Neural progenitor cell (in vitro differentiated cells): ENCODE results near the gene NRG3. TPM values are rescaled to one million over a fixed set of nuclear protein-coding genes. Genes with fewer than 3 reads are reported as not detected.
"Not testable (repeated sequence)": the region's sequence is repeated elsewhere in the genome, so short reads cannot be mapped to it uniquely, and the experiment has no call there.

ENCODE experiments used
- DNase-seq: peaks from one replicate; pipeline ENCODE4 v3.0.0-alpha.2; 2016; ENCODE audit warnings: low spot score
- H2AFZ ChIP-seq: fragments of 200-600 bp; sonication (generic); replicated peaks from 2 replicates; pipeline ENCODE4 v1.6.1; 2016; ENCODE audit warnings: antibody characterized with exemption
- H3F3A ChIP-seq: fragments of 200-600 bp; sonication (generic); 2 replicates; pipeline ENCODE4 v1.6.1; 2016; ENCODE audit warnings: antibody characterized with exemption, low read depth
- H3K27ac ChIP-seq: fragments of 200-600 bp; sonication (generic); 2 replicates; pipeline ENCODE4 v1.5.1; 2016; ENCODE audit warnings: mild to moderate bottlenecking
- H3K27me3 ChIP-seq: fragments of 200-600 bp; sonication (generic); 2 replicates; pipeline ENCODE4 v1.6.1; 2016; ENCODE audit warnings: mild to moderate bottlenecking, moderate library complexity
- H3K36me3 ChIP-seq: fragments of 200-600 bp; sonication (generic); 2 replicates; pipeline ENCODE4 v1.5.1; 2016
- H3K4me1 ChIP-seq: fragments of 200-600 bp; sonication (generic); 2 replicates; pipeline ENCODE4 v1.6.1; 2016; ENCODE audit warnings: mixed run types
- H3K4me2 ChIP-seq: fragments of 200-600 bp; sonication (generic); 2 replicates; pipeline ENCODE4 v1.6.1; 2016
- H3K4me3 ChIP-seq: fragments of 200-600 bp; sonication (generic); 2 replicates; pipeline ENCODE4 v1.5.1; 2016
- H3K79me2 ChIP-seq: fragments of 200-600 bp; sonication (generic); 2 replicates; pipeline ENCODE4 v1.6.1; 2016; ENCODE audit warnings: low read depth
- H3K9ac ChIP-seq: fragments of 200-600 bp; sonication (generic); 2 replicates; pipeline ENCODE4 v1.6.1; 2016
- H3K9me3 ChIP-seq: fragments of 200-600 bp; sonication (generic); 2 replicates; pipeline ENCODE4 v1.5.1; 2016; ENCODE audit warnings: low read depth
- H4K20me1 ChIP-seq: fragments of 200-600 bp; sonication (generic); 2 replicates; pipeline ENCODE4 v1.6.1; 2016; ENCODE audit warnings: low read depth
- H3K27ac Mint-ChIP-seq: 3 replicates; pipeline ENCODE4 v1.8.0; 2021; ENCODE audit warnings: mixed read lengths
- H3K27me3 Mint-ChIP-seq: 2 replicates; pipeline ENCODE4 v1.8.0; 2022; ENCODE audit warnings: low read depth, mild to moderate bottlenecking, inconsistent platforms, moderate library complexity, mixed read lengths; ENCODE audit not compliant: insufficient read depth
- H3K36me3 Mint-ChIP-seq: 3 replicates; pipeline ENCODE4 v1.8.0; 2021; ENCODE audit warnings: mixed read lengths
- H3K4me1 Mint-ChIP-seq: 3 replicates; pipeline ENCODE4 v1.8.0; 2021; ENCODE audit warnings: mixed read lengths
- H3K4me3 Mint-ChIP-seq: 3 replicates; pipeline ENCODE4 v1.8.0; 2021; ENCODE audit warnings: mild to moderate bottlenecking, moderate library complexity, mixed read lengths
- H3K9me3 Mint-ChIP-seq: 3 replicates; pipeline ENCODE4 v1.8.0; 2020; ENCODE audit warnings: mixed read lengths
- EZH2 ChIP-seq: fragments of 200-600 bp; sonication (generic); IDR thresholded peaks from 2 replicates; pipeline ENCODE4 v1.6.1; 2017; ENCODE audit warnings: antibody characterized with exemption, mild to moderate bottlenecking, moderate library complexity
- EZH2phosphoT487 ChIP-seq: fragments of 200-600 bp; sonication (generic); IDR thresholded peaks from 2 replicates; pipeline ENCODE4 v1.6.1; 2017; ENCODE audit warnings: antibody characterized with exemption
- total RNA-seq: library from RNA; depleted of rRNA; stranded (reverse); fragments of >200 nt; gene quantifications from 2 replicates; pipeline ENCODE4 v1.2.3, GENCODE V29; 2015; ENCODE audit warnings: low replicate concordance
- TF ChIP-seq, protein P1 (sequence below): fragments of 200-600 bp; sonication (generic); IDR thresholded peaks from 2 replicates; pipeline ENCODE4 v1.5.1; 2017; ENCODE audit warnings: antibody characterized with exemption, mild to moderate bottlenecking

Gene NRG3
- total RNA-seq, 1 donor from 2014 or later, result 1.9 TPM

DNA sequence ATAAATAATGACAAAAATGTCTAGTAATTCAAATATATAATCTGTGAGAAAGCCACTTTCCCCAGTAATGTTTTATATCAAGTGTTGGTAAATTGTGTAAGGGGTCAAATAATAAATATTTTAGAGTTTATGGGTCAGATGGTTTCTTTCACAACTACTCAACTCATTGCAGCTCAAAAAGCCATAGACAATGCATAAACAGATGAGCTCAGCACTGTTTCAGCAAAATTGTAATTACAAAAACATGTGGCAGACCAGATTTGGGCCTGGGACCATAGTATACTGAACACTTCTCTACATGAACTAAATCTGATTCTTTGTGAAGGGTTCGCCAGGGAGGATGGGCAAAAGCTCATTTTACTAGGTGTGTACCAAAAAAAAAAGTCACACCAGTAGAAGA is 460.8 kb downstream of the NRG3 start:
- H3K4me1 ChIP-seq, result no peaks in the 10 kb centered on the region
- H3K36me3 Mint-ChIP-seq, result no peaks in the 10 kb centered on the region

DNA sequence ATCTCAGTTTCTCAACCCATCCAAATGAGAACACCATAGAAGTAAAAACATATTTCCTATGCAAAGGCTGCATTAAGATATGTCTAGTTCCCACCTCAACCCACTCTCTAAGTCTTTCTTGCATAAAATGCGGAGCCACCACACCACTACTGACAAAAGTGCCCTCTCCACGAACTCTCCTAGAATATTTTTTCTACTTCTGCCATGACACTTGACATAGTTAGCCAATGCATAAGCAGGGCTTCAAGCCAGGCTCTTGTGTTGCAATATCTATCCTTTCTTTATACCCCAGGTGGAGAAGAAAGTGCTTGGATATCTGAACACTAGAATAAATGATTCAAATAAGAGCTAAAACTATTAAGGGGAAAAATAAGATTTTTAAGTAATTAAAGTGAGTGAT is 465.2 kb downstream of the NRG3 start:
- H3K4me1 ChIP-seq, result no peaks in the 10 kb centered on the region
- H3K4me3 Mint-ChIP-seq, result no peak overlapping the region
- no peak overlapping the region for H3K4me2 ChIP-seq
- H3K36me3 ChIP-seq, result no peaks in the 10 kb centered on the region
- no peaks in the 10 kb centered on the region for H3K27me3 ChIP-seq
- H3K27me3 Mint-ChIP-seq, result peaks cover 2% of the 10 kb centered on the region
- DNase-seq, result no peak
- H3F3A ChIP-seq, result no peaks in the 10 kb centered on the region
- TF ChIP-seq EZH2phosphoT487 (no peak), EZH2 (no peak)
- TF ChIP-seq, protein P1, sequence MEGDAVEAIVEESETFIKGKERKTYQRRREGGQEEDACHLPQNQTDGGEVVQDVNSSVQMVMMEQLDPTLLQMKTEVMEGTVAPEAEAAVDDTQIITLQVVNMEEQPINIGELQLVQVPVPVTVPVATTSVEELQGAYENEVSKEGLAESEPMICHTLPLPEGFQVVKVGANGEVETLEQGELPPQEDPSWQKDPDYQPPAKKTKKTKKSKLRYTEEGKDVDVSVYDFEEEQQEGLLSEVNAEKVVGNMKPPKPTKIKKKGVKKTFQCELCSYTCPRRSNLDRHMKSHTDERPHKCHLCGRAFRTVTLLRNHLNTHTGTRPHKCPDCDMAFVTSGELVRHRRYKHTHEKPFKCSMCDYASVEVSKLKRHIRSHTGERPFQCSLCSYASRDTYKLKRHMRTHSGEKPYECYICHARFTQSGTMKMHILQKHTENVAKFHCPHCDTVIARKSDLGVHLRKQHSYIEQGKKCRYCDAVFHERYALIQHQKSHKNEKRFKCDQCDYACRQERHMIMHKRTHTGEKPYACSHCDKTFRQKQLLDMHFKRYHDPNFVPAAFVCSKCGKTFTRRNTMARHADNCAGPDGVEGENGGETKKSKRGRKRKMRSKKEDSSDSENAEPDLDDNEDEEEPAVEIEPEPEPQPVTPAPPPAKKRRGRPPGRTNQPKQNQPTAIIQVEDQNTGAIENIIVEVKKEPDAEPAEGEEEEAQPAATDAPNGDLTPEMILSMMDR, result no peak
- no peaks in the 10 kb centered on the region for H3K79me2 ChIP-seq
- H3K9ac ChIP-seq, result no peak overlapping the region
- H3K27ac Mint-ChIP-seq, result no peak overlapping the region
- H3K27ac ChIP-seq, result no peak overlapping the region
- H3K36me3 Mint-ChIP-seq, result no peaks in the 10 kb centered on the region
- H3K4me1 Mint-ChIP-seq, result no peaks in the 10 kb centered on the region
- H3K9me3 Mint-ChIP-seq, result no peaks in the 10 kb centered on the region
- H3K9me3 ChIP-seq, result no peaks in the 10 kb centered on the region
- H2AFZ ChIP-seq, result no peak overlapping the region
- no peaks in the 10 kb centered on the region for H4K20me1 ChIP-seq
- H3K4me3 ChIP-seq, result no peak overlapping the region

More for the DNA sequence above, 460.8 kb downstream of the NRG3 start:
- Mint-ChIP-seq H3K27ac (no peak overlapping the region), H3K9me3 (no peaks in the 10 kb centered on the region), H3K4me3 (no peak overlapping the region), H3K4me1 (no peaks in the 10 kb centered on the region), H3K27me3 (peaks cover 2% of the 10 kb centered on the region)
- H3K79me2 ChIP-seq, result no peaks in the 10 kb centered on the region
- H3K27me3 ChIP-seq, result no peaks in the 10 kb centered on the region
- H3K9me3 ChIP-seq, result no peaks in the 10 kb centered on the region
- H4K20me1 ChIP-seq, result no peaks in the 10 kb centered on the region
- no peak overlapping the region for H2AFZ ChIP-seq
- DNase-seq, result no peak
- no peaks in the 10 kb centered on the region for H3K36me3 ChIP-seq
- TF ChIP-seq EZH2phosphoT487, result no peak
- TF ChIP-seq, protein P1, result no peak
- no peak for TF ChIP-seq EZH2
- no peak overlapping the region for H3K27ac ChIP-seq
- H3K4me2 ChIP-seq, result no peak overlapping the region
- no peaks in the 10 kb centered on the region for H3F3A ChIP-seq
- H3K4me3 ChIP-seq, result no peak overlapping the region
- no peak overlapping the region for H3K9ac ChIP-seq

DNA sequence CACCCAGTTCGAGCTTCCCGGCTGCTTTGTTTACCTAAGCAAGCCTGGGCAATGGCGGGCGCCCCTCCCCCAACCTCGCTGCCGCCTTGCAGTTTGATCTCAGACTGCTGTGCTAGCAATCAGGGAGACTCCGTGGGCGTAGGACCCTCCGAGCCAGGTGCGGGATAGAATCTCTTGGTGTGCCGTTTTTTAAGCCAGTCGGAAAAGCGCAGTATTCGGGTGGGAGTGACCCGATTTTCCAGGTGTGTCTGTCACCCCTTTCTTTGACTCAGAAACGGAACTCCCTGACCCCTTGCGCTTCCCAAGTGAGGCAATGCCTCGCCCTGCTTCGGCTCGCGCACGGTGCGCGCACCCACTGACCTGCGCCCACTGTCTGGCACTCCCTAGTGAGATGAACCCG is 474.6 kb downstream of the NRG3 start:
- not testable (repeated sequence) for H3K79me2 ChIP-seq, H3K9me3 ChIP-seq, H3F3A ChIP-seq, H3K27me3 Mint-ChIP-seq, H3K36me3 ChIP-seq, H3K27ac ChIP-seq, H2AFZ ChIP-seq, H3K4me2 ChIP-seq, H3K36me3 Mint-ChIP-seq, H4K20me1 ChIP-seq, H3K9me3 Mint-ChIP-seq, H3K4me3 Mint-ChIP-seq, DNase-seq, H3K9ac ChIP-seq, H3K27ac Mint-ChIP-seq, H3K4me3 ChIP-seq, H3K27me3 ChIP-seq
- H3K4me1 ChIP-seq, result peaks cover 13% of the 10 kb centered on the region
- peaks cover 11% of the 10 kb centered on the region for H3K4me1 Mint-ChIP-seq

DNA sequence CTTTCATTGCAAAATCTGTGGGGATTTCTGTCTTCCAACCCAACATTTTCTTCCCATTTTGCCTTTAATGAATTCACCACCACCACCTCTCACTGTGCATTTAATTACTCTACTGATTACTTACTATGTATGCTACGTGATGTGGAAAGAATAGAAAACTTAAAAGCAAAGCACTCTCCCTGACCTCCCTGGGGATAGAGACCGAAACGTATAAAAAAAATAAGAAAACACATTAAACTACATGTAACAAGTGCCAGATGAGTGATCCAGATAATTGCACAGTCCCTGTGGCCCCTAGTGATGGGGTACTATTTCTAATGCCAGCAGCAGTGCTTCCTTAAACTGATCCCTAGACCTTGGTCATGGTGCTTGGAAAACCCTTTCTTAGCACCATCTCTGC is 478.4 kb downstream of the NRG3 start:
- Histone ChIP-seq H3K9ac (no peak overlapping the region), H2AFZ (no peak overlapping the region), H3F3A (no peaks in the 10 kb centered on the region), H3K79me2 (no peaks in the 10 kb centered on the region), H3K4me3 (no peak overlapping the region), H3K4me1 (peaks cover 25% of the 10 kb centered on the region), H3K27ac (no peak overlapping the region), H3K4me2 (peak overlapping the region; percentile 60), H3K9me3 (no peaks in the 10 kb centered on the region), H3K27me3 (no peaks in the 10 kb centered on the region), H3K36me3 (no peaks in the 10 kb centered on the region), H4K20me1 (no peaks in the 10 kb centered on the region)
- TF ChIP-seq EZH2phosphoT487 (no peak), EZH2 (no peak)
- TF ChIP-seq, protein P1, result no peak
- Mint-ChIP-seq H3K4me3 (no peak overlapping the region), H3K4me1 (peaks cover 15% of the 10 kb centered on the region), H3K9me3 (no peaks in the 10 kb centered on the region), H3K36me3 (peaks cover 2% of the 10 kb centered on the region), H3K27me3 (peaks cover 2% of the 10 kb centered on the region), H3K27ac (no peak overlapping the region)
- no peak for DNase-seq
